Testis (tissue), 2 donors: Measurements from ENCODE around the gene CIB1.
"Not testable (repeated sequence)": the region's sequence is repeated elsewhere in the genome, so short reads cannot be mapped to it uniquely, and the experiment has no call there.

ENCODE experiments used
- POLR2A ChIP-seq: fragments of 450-650 bp; IDR thresholded peaks from one replicate; pipeline ENCODE4 v1.6.1; 2017; ENCODE audit warnings: antibody characterized with exemption, mild to moderate bottlenecking, moderate library complexity
- TF ChIP-seq, protein P1 (sequence below), 3 experiments: fragments of 450-650 bp in 2 of 3; fragments of 200-600 bp in 1 of 3; sonication (generic) in 1 of 3; IDR thresholded peaks; one replicate each; pipeline ENCODE4 v1.5.1; 2016 to 2019; ENCODE audit warnings: antibody characterized with exemption in 3 of 3, mild to moderate bottlenecking in 2 of 3, moderate library complexity in 1 of 3

DNA sequence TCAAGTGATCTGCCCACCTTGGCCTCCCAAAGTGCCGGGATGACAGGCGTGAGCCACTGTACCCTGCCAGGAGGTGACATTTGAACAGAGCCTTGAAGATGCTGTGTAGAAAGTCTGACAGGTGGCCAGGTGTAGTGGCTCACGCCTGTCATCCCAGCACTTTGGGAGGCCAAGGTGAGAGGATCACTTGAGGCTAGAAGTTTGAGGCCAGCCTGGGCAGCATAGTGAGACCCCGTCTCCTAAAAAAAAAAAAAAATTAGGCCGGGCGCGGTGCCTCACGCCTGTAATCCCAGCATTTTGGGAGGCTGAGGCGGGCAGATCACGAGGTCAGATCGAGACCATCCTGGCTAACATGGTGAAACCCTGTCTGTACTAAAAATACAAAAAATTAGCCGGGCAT is 44.7 kb upstream of the CIB1 start:
- TF ChIP-seq, protein P1, sequence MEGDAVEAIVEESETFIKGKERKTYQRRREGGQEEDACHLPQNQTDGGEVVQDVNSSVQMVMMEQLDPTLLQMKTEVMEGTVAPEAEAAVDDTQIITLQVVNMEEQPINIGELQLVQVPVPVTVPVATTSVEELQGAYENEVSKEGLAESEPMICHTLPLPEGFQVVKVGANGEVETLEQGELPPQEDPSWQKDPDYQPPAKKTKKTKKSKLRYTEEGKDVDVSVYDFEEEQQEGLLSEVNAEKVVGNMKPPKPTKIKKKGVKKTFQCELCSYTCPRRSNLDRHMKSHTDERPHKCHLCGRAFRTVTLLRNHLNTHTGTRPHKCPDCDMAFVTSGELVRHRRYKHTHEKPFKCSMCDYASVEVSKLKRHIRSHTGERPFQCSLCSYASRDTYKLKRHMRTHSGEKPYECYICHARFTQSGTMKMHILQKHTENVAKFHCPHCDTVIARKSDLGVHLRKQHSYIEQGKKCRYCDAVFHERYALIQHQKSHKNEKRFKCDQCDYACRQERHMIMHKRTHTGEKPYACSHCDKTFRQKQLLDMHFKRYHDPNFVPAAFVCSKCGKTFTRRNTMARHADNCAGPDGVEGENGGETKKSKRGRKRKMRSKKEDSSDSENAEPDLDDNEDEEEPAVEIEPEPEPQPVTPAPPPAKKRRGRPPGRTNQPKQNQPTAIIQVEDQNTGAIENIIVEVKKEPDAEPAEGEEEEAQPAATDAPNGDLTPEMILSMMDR (IDR thresholded peaks at IDR 0.05), result not testable (repeated sequence)
- TF ChIP-seq POLR2A, result not testable (repeated sequence)
